ENCODE results near the gene NLGN1.

DNA sequence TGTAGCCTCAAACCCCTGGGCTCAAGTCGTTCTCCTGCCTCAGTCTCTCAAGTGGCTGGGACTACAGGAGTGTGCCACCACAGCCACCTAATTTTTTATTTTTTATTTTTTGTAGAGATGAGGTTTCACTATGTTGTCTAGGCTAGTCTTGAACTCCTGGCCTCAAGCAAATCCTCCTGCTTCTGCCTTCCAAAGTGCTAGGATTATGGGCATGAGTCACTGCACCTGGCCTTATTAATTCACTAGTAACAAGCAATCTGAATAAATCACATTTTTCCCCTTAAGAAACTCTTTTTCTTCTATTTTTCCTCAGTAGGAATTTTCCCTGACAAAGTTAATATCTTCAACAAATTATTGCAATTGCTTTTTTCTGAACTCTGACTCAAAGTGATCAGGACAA lies 336.9 kb downstream of the NLGN1 start:
- TF ChIP-seq, protein P1, sequence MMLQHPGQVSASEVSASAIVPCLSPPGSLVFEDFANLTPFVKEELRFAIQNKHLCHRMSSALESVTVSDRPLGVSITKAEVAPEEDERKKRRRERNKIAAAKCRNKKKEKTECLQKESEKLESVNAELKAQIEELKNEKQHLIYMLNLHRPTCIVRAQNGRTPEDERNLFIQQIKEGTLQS (IDR thresholded peaks at IDR 0.05; ENCODE audit: insufficient read depth, low read depth, low read length) = no peak
- TF ChIP-seq TCF12 (IDR thresholded peaks at IDR 0.05; ENCODE audit: low read depth, low read length) = no peak
